Measurements from ENCODE around the gene STXBP2. TPM values are rescaled to one million over a fixed set of nuclear protein-coding genes. Genes with fewer than 3 reads are reported as not detected.

STXBP2 gene
- total RNA-seq, 1 experiment from 2014 or later = 102 TPM

- POLR2A ChIA-PET = no interaction called here
- no peak overlapping the region for H3K4me3 ChIP-seq (ENCODE audit: low read depth in 2 of 2, low read length in 2 of 2)
Measured at GRCh38 chr19:7598180-7598579, 38.7 kb upstream of the STXBP2 start.

GRCh38 chr19:7600721-7601120 lies 36.2 kb upstream of the STXBP2 start:
- H3K9me3 ChIP-seq (ENCODE audit: control insufficient read depth, insufficient read depth, low read depth, low read length) = no peaks in the 10 kb centered on the region
- intact Hi-C loops (cut with micrococcal nuclease; ENCODE audit: unreplicated experiment) (no loop called here), in situ Hi-C loops (cut with HindIII; ENCODE audit: low pct_unique_long_range_greater_than_20kb, low sequenced_read_pairs) (no loop called here)
- DNase-seq (ENCODE audit: low read depth, low spot score) = no peak
- no peaks in the 10 kb centered on the region for H3K4me1 ChIP-seq (ENCODE audit: control insufficient read depth, insufficient read depth, low read length)
- H3K4me3 ChIP-seq (ENCODE audit: low read depth in 2 of 2, low read length in 2 of 2) = no peak overlapping the region
- no peak overlapping the region for H3K27ac ChIP-seq (ENCODE audit: low read length)
- ChIA-PET POLR2A (no interaction called here), CTCF (no interaction called here)
- H3K36me3 ChIP-seq (ENCODE audit: control insufficient read depth, insufficient read depth, low read length) = no peaks in the 10 kb centered on the region; the same call in 1 of the 2 replicates
- BruUV-seq (replicated peaks) = no TSS peak
- no peak for ATAC-seq
- no peaks in the 10 kb centered on the region for H3K27me3 ChIP-seq (ENCODE audit: control insufficient read depth, insufficient read depth, low read length)
- TF ChIP-seq SIN3A (IDR thresholded peaks at IDR 0.05; ENCODE audit: borderline replicate concordance, insufficient read depth, low read depth, low read length) = no peak
- no peak for TF ChIP-seq REST (IDR thresholded peaks at IDR 0.05; ENCODE audit: insufficient read depth in 1 of 2, low read depth in 2 of 2, low read length in 1 of 2)
- no peak for TF ChIP-seq POLR2AphosphoS5 (IDR thresholded peaks at IDR 0.05; ENCODE audit: low read depth, low read length)
- no peak for TF ChIP-seq TCF7L2 (IDR thresholded peaks at IDR 0.05; ENCODE audit: low read depth, low read length)
- TF ChIP-seq CTCF (IDR thresholded peaks at IDR 0.05) = no peak

More at GRCh38 chr19:7598180-7598579, 38.7 kb upstream of the STXBP2 start:
- in situ Hi-C loops (cut with HindIII; ENCODE audit: low pct_unique_long_range_greater_than_20kb, low sequenced_read_pairs) = no loop called here
- no peak for DNase-seq (ENCODE audit: low read depth, low spot score)
- no peak for ATAC-seq
- Histone ChIP-seq H3K36me3 (ENCODE audit: control insufficient read depth, insufficient read depth, low read length) (no peaks in the 10 kb centered on the region; the same call in 1 of the 2 replicates), H3K27ac (ENCODE audit: low read length) (no peak overlapping the region), H3K4me1 (ENCODE audit: control insufficient read depth, insufficient read depth, low read length) (no peaks in the 10 kb centered on the region), H3K9me3 (ENCODE audit: control insufficient read depth, insufficient read depth, low read depth, low read length) (no peaks in the 10 kb centered on the region), H3K27me3 (ENCODE audit: control insufficient read depth, insufficient read depth, low read length) (no peaks in the 10 kb centered on the region)
- no TSS peak for BruUV-seq (replicated peaks)
- intact Hi-C loops (cut with micrococcal nuclease; ENCODE audit: unreplicated experiment) = no loop called here
- TF ChIP-seq SIN3A (IDR thresholded peaks at IDR 0.05; ENCODE audit: borderline replicate concordance, insufficient read depth, low read depth, low read length) = no peak
- no peak for TF ChIP-seq CTCF (IDR thresholded peaks at IDR 0.05)
- no peak for TF ChIP-seq REST (IDR thresholded peaks at IDR 0.05; ENCODE audit: insufficient read depth in 1 of 2, low read depth in 2 of 2, low read length in 1 of 2)
- TF ChIP-seq POLR2AphosphoS5 (IDR thresholded peaks at IDR 0.05; ENCODE audit: low read depth, low read length) = no peak
- TF ChIP-seq TCF7L2 (IDR thresholded peaks at IDR 0.05; ENCODE audit: low read depth, low read length) = no peak
- CTCF ChIA-PET = no interaction called here
